GM12865 (cell line): Measurements from ENCODE around the gene DMAP1.

Source experiments
- DNase-seq: peaks from one replicate; pipeline ENCODE4 v3.0.0; 2010; ENCODE audit warnings: low read depth
- H3K4me3 ChIP-seq: 2 replicates; pipeline ENCODE4 v1.5.1; 2011; ENCODE audit warnings: mild to moderate bottlenecking, low read depth, low read length, control low read depth
- TF ChIP-seq, protein P1 (sequence below): IDR thresholded peaks from 2 replicates; pipeline ENCODE4 v1.5.1; 2011; ENCODE audit warnings: low read length, control low read depth, low read depth, inconsistent platforms; ENCODE audit not compliant: insufficient read depth; ENCODE audit errors: missing control alignments

The DMAP1 gene

GRCh38 chr1:44244986-44245385, 31.7 kb downstream of the DMAP1 start:
- TF ChIP-seq, protein P1, sequence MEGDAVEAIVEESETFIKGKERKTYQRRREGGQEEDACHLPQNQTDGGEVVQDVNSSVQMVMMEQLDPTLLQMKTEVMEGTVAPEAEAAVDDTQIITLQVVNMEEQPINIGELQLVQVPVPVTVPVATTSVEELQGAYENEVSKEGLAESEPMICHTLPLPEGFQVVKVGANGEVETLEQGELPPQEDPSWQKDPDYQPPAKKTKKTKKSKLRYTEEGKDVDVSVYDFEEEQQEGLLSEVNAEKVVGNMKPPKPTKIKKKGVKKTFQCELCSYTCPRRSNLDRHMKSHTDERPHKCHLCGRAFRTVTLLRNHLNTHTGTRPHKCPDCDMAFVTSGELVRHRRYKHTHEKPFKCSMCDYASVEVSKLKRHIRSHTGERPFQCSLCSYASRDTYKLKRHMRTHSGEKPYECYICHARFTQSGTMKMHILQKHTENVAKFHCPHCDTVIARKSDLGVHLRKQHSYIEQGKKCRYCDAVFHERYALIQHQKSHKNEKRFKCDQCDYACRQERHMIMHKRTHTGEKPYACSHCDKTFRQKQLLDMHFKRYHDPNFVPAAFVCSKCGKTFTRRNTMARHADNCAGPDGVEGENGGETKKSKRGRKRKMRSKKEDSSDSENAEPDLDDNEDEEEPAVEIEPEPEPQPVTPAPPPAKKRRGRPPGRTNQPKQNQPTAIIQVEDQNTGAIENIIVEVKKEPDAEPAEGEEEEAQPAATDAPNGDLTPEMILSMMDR: no peak
- no peak for DNase-seq
- no peak overlapping the region for H3K4me3 ChIP-seq

GRCh38 chr1:44246806-44247205, 33.5 kb downstream of the DMAP1 start:
- no peak overlapping the region for H3K4me3 ChIP-seq
- TF ChIP-seq, protein P1: no peak
- no peak for DNase-seq

- no peak overlapping the region for H3K4me3 ChIP-seq
- TF ChIP-seq, protein P1: no peak
- no peak for DNase-seq
Measured at GRCh38 chr1:44249543-44249942, 36.3 kb downstream of the DMAP1 start.

DNA sequence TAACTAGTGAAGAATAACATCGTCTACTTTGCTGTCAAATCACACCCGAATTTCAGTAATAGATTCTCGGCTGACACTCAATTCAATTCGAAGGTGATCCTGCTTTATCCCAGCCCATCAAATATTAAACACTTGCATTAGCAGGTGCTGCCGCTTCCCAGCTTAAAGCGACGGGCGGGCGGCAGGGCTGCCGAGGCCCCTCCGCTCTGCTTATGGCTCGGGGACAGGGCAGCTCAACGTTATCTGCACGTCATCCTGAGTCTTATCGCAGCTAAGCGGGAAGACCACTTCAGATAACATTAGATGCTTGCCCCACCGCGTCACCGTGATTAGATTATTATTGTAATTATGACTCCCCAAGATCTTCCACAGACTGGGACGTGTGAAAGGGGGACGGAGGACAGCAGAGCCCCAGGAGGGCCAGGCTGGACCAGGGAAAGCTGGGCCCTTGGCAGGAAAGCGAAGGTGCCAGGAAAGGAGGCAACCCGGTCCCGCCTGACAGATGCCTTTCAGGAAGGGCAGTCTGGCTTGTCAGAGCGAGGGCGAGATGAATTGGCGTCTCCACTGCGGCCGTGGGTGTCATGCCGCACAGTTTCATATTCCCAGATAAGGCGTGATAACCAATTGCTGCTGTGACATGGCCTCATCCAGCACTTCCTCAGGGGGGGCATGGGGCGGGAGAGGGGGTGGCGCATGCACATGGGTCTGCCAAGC, 37.0 kb downstream of the DMAP1 start:
- no peak overlapping the region for H3K4me3 ChIP-seq
- TF ChIP-seq, protein P1: no peak
- DNase-seq: no peak

- H3K4me3 ChIP-seq: no peak overlapping the region
- DNase-seq: no peak
- TF ChIP-seq, protein P1: no peak
Measured at GRCh38 chr1:44251486-44251885, 38.2 kb downstream of the DMAP1 start.

GRCh38 chr1:44251989-44252671, 38.9 kb downstream of the DMAP1 start:
- DNase-seq: no peak
- no peak overlapping the region for H3K4me3 ChIP-seq
- TF ChIP-seq, protein P1: no peak
